Endothelial cell (in vitro differentiated cells): Measurements from ENCODE around the gene RABL2B. TPM values are rescaled to one million over a fixed set of nuclear protein-coding genes. Genes with fewer than 3 reads are reported as not detected.
A peak's percentile ranks its signal among the peaks of the same experiment; 100 is the strongest.

Experiments used
- DNase-seq: peaks from one replicate; pipeline ENCODE4 v3.0.0; 2021; ENCODE audit warnings: low spot score
- H3K27ac Mint-ChIP-seq: one replicate; pipeline ENCODE4 v1.8.0; 2021; ENCODE audit warnings: mixed read lengths, inconsistent platforms; ENCODE audit not compliant: unreplicated experiment
- H3K27me3 Mint-ChIP-seq: one replicate; pipeline ENCODE4 v1.8.0; 2021; ENCODE audit warnings: mild to moderate bottlenecking, moderate library complexity, mixed read lengths, inconsistent platforms; ENCODE audit not compliant: unreplicated experiment
- H3K36me3 Mint-ChIP-seq: one replicate; pipeline ENCODE4 v1.8.0; 2021; ENCODE audit warnings: mild to moderate bottlenecking, low read depth, mixed read lengths, inconsistent platforms; ENCODE audit not compliant: unreplicated experiment
- H3K4me1 Mint-ChIP-seq: one replicate; pipeline ENCODE4 v1.8.0; 2021; ENCODE audit warnings: mild to moderate bottlenecking, mixed read lengths, inconsistent platforms; ENCODE audit not compliant: unreplicated experiment
- H3K4me3 Mint-ChIP-seq: one replicate; pipeline ENCODE4 v1.8.0; 2021; ENCODE audit warnings: mild to moderate bottlenecking, mixed read lengths, inconsistent platforms; ENCODE audit not compliant: unreplicated experiment
- H3K9me3 Mint-ChIP-seq: one replicate; pipeline ENCODE4 v1.8.0; 2021; ENCODE audit warnings: mixed read lengths, inconsistent platforms; ENCODE audit not compliant: unreplicated experiment
- total RNA-seq: library from RNA; stranded (reverse); fragmentation: NEBNext Ultra II Directional; extraction: Animal tissue kit (Norgen Biotek cat#: 25700); gene quantifications from one replicate; pipeline ENCODE4 v1.2.1, GENCODE V29; 2021; ENCODE audit not compliant: unreplicated experiment
- TF ChIP-seq, protein P1 (sequence below): fragments of 200-600 bp; sonication (generic); IDR thresholded peaks from one replicate; pipeline ENCODE4 v1.5.0; 2021; ENCODE audit warnings: antibody characterized with exemption; ENCODE audit not compliant: unreplicated experiment

Gene RABL2B
- total RNA-seq, 1 donor from 2014 or later, result 31.1 TPM

DNA sequence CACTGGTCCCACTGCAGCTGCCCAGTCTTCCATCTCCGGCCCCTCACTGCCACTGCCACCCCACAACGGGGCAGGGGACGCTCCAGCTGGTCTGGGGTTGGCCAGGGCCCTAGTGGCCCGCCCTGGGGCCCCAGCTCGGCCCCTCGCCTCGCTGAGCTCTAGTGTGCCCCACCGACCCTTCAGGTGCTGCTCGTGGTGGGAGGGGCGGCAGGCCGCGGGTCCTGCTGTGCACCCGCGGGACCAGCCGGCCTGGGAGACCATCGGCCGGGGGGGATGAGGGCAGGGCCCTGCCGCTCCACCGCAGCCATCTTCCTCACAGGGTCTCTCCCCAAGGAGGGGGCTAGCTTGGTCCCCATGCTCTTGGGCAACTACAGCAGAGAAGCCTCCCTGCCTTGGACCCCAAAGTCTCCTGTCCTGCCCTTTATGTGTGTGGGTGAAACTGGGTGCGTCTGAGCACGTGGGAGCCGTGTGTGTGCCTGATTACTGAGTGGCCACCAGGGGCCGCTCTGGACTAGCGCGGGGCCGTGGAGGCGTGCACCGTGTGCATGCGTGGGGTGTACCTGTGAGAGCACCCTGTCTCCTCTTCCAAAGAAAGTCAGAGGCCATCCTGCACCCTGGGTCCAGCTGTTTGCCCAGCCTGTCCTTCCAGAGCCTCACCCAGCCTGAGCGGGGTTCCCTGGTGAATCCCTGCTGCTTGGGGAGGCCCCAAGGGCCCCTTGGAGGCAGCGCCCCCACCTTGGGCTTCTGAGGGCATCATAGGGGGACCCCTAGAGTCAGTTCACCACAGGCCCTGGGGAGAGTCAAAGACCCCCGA, 51.4 kb downstream of the RABL2B start:
- H3K9me3 Mint-ChIP-seq, result no peaks in the 10 kb centered on the region
- no peak for DNase-seq
- peak overlapping the region; percentile 72 for H3K27ac Mint-ChIP-seq
- TF ChIP-seq, protein P1, sequence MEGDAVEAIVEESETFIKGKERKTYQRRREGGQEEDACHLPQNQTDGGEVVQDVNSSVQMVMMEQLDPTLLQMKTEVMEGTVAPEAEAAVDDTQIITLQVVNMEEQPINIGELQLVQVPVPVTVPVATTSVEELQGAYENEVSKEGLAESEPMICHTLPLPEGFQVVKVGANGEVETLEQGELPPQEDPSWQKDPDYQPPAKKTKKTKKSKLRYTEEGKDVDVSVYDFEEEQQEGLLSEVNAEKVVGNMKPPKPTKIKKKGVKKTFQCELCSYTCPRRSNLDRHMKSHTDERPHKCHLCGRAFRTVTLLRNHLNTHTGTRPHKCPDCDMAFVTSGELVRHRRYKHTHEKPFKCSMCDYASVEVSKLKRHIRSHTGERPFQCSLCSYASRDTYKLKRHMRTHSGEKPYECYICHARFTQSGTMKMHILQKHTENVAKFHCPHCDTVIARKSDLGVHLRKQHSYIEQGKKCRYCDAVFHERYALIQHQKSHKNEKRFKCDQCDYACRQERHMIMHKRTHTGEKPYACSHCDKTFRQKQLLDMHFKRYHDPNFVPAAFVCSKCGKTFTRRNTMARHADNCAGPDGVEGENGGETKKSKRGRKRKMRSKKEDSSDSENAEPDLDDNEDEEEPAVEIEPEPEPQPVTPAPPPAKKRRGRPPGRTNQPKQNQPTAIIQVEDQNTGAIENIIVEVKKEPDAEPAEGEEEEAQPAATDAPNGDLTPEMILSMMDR, result peak; percentile 56
- peaks cover 63% of the 10 kb centered on the region for H3K27me3 Mint-ChIP-seq
- peak overlapping the region; percentile 76 for H3K4me3 Mint-ChIP-seq
- peaks cover 41% of the 10 kb centered on the region for H3K36me3 Mint-ChIP-seq
- peaks cover 17% of the 10 kb centered on the region for H3K4me1 Mint-ChIP-seq

DNA sequence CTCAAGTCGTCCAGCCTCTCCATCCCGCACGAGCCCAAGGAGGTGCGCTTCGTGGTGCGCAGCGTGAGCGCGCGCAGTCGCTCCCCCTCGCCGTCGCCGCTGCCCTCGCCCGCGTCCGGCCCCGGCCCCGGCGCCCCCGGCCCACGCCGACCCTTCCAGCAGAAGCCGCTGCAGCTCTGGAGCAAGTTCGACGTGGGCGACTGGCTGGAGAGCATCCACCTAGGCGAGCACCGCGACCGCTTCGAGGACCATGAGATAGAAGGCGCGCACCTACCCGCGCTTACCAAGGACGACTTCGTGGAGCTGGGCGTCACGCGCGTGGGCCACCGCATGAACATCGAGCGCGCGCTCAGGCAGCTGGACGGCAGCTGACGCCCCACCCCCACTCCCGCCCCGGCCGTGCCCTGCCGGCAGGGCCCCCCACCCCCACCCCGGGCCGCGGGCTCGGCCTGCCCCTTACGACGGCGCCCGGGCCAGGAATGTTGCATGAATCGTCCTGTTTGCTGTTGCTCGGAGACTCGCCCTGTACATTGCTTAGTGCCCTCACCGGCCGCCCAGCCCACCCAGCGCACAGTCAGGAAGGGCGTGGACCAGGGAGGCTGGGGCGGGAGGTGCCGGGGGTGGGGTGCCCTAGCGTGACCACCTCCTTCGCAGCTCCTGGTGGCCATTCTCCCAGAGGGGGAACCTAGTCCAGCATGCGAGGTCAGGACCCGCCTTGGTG, 52.3 kb downstream of the RABL2B start:
- no peak for DNase-seq
- Mint-ChIP-seq H3K4me3 (no peak overlapping the region), H3K27ac (no peak overlapping the region), H3K36me3 (peaks cover 43% of the 10 kb centered on the region), H3K27me3 (peaks cover 67% of the 10 kb centered on the region), H3K4me1 (peaks cover 16% of the 10 kb centered on the region), H3K9me3 (no peaks in the 10 kb centered on the region)
- TF ChIP-seq, protein P1, result no peak

GRCh38 chr22:50730013-50730891, 53.2 kb downstream of the RABL2B start:
- Mint-ChIP-seq H3K4me3 (peak overlapping the region; percentile 81), H3K36me3 (peaks cover 52% of the 10 kb centered on the region), H3K27ac (peak overlapping the region; percentile 87), H3K9me3 (no peaks in the 10 kb centered on the region), H3K27me3 (peaks cover 68% of the 10 kb centered on the region), H3K4me1 (peaks cover 16% of the 10 kb centered on the region)
- no peak for DNase-seq
- TF ChIP-seq, protein P1, result no peak

- H3K27ac Mint-ChIP-seq, result peak overlapping the region; percentile 87
- peak overlapping the region; percentile 81 for H3K4me3 Mint-ChIP-seq
- peaks cover 16% of the 10 kb centered on the region for H3K4me1 Mint-ChIP-seq
- no peaks in the 10 kb centered on the region for H3K9me3 Mint-ChIP-seq
- H3K27me3 Mint-ChIP-seq, result peaks cover 63% of the 10 kb centered on the region
- peaks cover 55% of the 10 kb centered on the region for H3K36me3 Mint-ChIP-seq
- DNase-seq, result no peak
- TF ChIP-seq, protein P1, result no peak
Measured at GRCh38 chr22:50729391-50730012, 53.9 kb downstream of the RABL2B start.
